Measurements from ENCODE around the gene PFKL.

DNA sequence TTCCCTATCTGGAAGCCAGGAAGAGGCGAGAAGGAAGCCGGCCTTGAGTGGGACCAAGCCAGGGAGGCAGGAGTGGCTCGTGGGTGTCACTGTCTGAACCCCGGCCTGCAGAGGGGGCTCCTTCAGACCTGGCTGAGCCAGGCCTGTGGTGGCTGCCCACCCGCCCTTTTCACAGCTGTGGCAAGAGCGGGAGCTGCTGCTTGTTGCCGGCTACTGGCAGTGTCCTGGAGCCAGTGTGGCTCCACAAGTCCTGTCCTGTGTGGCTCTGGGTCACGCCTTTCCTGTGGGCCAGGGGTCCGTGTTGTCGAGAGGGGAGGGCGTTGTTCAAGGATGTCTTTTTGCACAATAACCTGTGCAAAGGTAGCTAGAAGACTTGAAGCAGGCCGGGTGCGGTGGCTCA is 1.3 kb downstream of the PFKL start:
- TF ChIP-seq, protein P1, sequence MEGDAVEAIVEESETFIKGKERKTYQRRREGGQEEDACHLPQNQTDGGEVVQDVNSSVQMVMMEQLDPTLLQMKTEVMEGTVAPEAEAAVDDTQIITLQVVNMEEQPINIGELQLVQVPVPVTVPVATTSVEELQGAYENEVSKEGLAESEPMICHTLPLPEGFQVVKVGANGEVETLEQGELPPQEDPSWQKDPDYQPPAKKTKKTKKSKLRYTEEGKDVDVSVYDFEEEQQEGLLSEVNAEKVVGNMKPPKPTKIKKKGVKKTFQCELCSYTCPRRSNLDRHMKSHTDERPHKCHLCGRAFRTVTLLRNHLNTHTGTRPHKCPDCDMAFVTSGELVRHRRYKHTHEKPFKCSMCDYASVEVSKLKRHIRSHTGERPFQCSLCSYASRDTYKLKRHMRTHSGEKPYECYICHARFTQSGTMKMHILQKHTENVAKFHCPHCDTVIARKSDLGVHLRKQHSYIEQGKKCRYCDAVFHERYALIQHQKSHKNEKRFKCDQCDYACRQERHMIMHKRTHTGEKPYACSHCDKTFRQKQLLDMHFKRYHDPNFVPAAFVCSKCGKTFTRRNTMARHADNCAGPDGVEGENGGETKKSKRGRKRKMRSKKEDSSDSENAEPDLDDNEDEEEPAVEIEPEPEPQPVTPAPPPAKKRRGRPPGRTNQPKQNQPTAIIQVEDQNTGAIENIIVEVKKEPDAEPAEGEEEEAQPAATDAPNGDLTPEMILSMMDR (IDR thresholded peaks at IDR 0.05): no peak
- TF ChIP-seq EZH2 (IDR thresholded peaks at IDR 0.05; ENCODE audit: borderline replicate concordance, insufficient read depth, low read depth, low read length, poor library complexity, severe bottlenecking): no peak
